HepG2 (cell line): ENCODE data around the gene HNRNPC. TPM values are rescaled to one million over a fixed set of nuclear protein-coding genes. Genes with fewer than 3 reads are reported as not detected.

ENCODE experiments used
- ATF1 ChIP-seq: IDR thresholded peaks from 2 replicates; pipeline ENCODE4 v1.6.1; 2016; ENCODE audit warnings: mild to moderate bottlenecking, control low read depth
- ATRX ChIP-seq: sonication (generic); formaldehyde crosslinking; IDR thresholded peaks from 2 replicates; pipeline ENCODE4 v1.4.0; 2020; ENCODE audit warnings: missing genetic modification reagents, borderline replicate concordance
- CHCHD3 ChIP-seq: sonication (generic); formaldehyde crosslinking; IDR thresholded peaks from 2 replicates; pipeline ENCODE4 v1.8.0; 2022; ENCODE audit warnings: mild to moderate bottlenecking, missing genetic modification reagents, moderate library complexity
- DNMT1 ChIP-seq: sonication (generic); formaldehyde crosslinking; IDR thresholded peaks from 2 replicates; pipeline ENCODE4 v1.5.1; 2020; ENCODE audit warnings: mild to moderate bottlenecking, missing genetic modification reagents
- EZH2 ChIP-seq: conservative IDR thresholded peaks from 2 replicates; pipeline ENCODE4 v1.6.1; 2012; ENCODE audit warnings: mild to moderate bottlenecking, low read depth, low read length, moderate library complexity
- FLYWCH1 ChIP-seq: sonication (generic); formaldehyde crosslinking; IDR thresholded peaks from 2 replicates; pipeline ENCODE4 v1.8.1; 2023; ENCODE audit warnings: mild to moderate bottlenecking, missing genetic modification reagents
- FOSL1 ChIP-seq: sonication (generic); formaldehyde crosslinking; IDR thresholded peaks from 2 replicates; pipeline ENCODE4 v1.9.0; 2021; ENCODE audit warnings: missing genetic modification reagents, borderline replicate concordance
- KDM5B ChIP-seq: sonication (generic); formaldehyde crosslinking; IDR thresholded peaks from 2 replicates; pipeline ENCODE4 v1.4.0; 2020; ENCODE audit warnings: missing genetic modification reagents, mild to moderate bottlenecking, borderline replicate concordance
- NFRKB ChIP-seq: fragments of 450-650 bp; IDR thresholded peaks from 2 replicates; pipeline ENCODE4 v1.6.1; 2017
- SRY ChIP-seq: sonication (generic); formaldehyde crosslinking; IDR thresholded peaks from 2 replicates; pipeline ENCODE4 v1.8.0; 2022; ENCODE audit warnings: mild to moderate bottlenecking, missing genetic modification reagents
- ZC3H13 ChIP-seq: sonication (generic); formaldehyde crosslinking; IDR thresholded peaks from 2 replicates; pipeline ENCODE4 v1.8.1; 2023; ENCODE audit warnings: mild to moderate bottlenecking, missing genetic modification reagents, moderate library complexity
- ZFP36L1 ChIP-seq: sonication (generic); formaldehyde crosslinking; IDR thresholded peaks from 2 replicates; pipeline ENCODE4 v1.8.0; 2022; ENCODE audit warnings: mild to moderate bottlenecking, missing genetic modification reagents, moderate library complexity
- ZFP36L2 ChIP-seq: sonication (generic); formaldehyde crosslinking; IDR thresholded peaks from 2 replicates; pipeline ENCODE4 v1.4.0; 2020; ENCODE audit warnings: missing genetic modification reagents
- ZFP37 ChIP-seq: sonication (generic); formaldehyde crosslinking; IDR thresholded peaks from 2 replicates; pipeline ENCODE4 v1.4.0; 2020; ENCODE audit warnings: missing genetic modification reagents, borderline replicate concordance
- ZNF230 ChIP-seq: sonication (generic); formaldehyde crosslinking; IDR thresholded peaks from 2 replicates; pipeline ENCODE4 v1.4.0; 2020; ENCODE audit warnings: mild to moderate bottlenecking, missing genetic modification reagents
- ZNF335 ChIP-seq: sonication (generic); formaldehyde crosslinking; IDR thresholded peaks from 2 replicates; pipeline ENCODE4 v1.4.0; 2020; ENCODE audit warnings: missing genetic modification reagents
- ZNF496 ChIP-seq: sonication (generic); formaldehyde crosslinking; IDR thresholded peaks from 2 replicates; pipeline ENCODE4 v1.8.1; 2023; ENCODE audit warnings: mild to moderate bottlenecking, moderate library complexity, missing genetic modification reagents; ENCODE audit not compliant: insufficient replicate concordance
- ZNF556 ChIP-seq: sonication (generic); formaldehyde crosslinking; IDR thresholded peaks from 2 replicates; pipeline ENCODE4 v1.4.0; 2020; ENCODE audit warnings: mild to moderate bottlenecking, missing genetic modification reagents, borderline replicate concordance
- ZNF577 ChIP-seq: sonication (generic); formaldehyde crosslinking; IDR thresholded peaks from 2 replicates; pipeline ENCODE4 v1.4.0; 2020; ENCODE audit warnings: mild to moderate bottlenecking, low read depth, missing genetic modification reagents, borderline replicate concordance
- ZNF644 ChIP-seq: IDR thresholded peaks from 2 replicates; pipeline ENCODE4 v1.6.1; 2016; ENCODE audit warnings: low read depth
- ZNF7 ChIP-seq: IDR thresholded peaks from 2 replicates; pipeline ENCODE4 v1.6.1; 2016; ENCODE audit warnings: missing biosample characterization, missing genetic modification reagents
- ZNF883 ChIP-seq: sonication (generic); formaldehyde crosslinking; IDR thresholded peaks from 2 replicates; pipeline ENCODE4 v1.5.1; 2020; ENCODE audit warnings: mild to moderate bottlenecking, missing genetic modification reagents; ENCODE audit errors: not compliant biosample characterization
- polyA plus RNA-seq, 8 experiments: library from polyadenylated mRNA; depleted of rRNA in 3 of 8; stranded (reverse) in 7 of 8; unstranded in 1 of 8; fragments of >200 nt; fragmentation: Illumina TruSeq in 4 of 8; extraction: Trizol in 4 of 8; gene quantifications; 2 replicates each; pipeline versions ENCODE4 v1.2.1 to v1.2.3, GENCODE V29; 2011 to 2016; ENCODE audit warnings: low read depth in 4 of 8, missing spikeins in 1 of 8, mixed read lengths in 1 of 8; ENCODE audit not compliant: insufficient read depth in 1 of 8
- total RNA-seq, 5 experiments: library from RNA; depleted of rRNA; stranded (reverse); fragments of >200 nt; fragmentation: Illumina TruSeq; extraction: Trizol; gene quantifications; 2 replicates each; pipeline ENCODE4 v1.2.3, GENCODE V29; 2016; ENCODE audit warnings: low read depth in 1 of 5
- TF ChIP-seq, protein P1 (sequence below): sonication (generic); formaldehyde crosslinking; IDR thresholded peaks from 2 replicates; pipeline ENCODE4 v1.4.0; 2020; ENCODE audit warnings: missing genetic modification reagents, mild to moderate bottlenecking, borderline replicate concordance
- TF ChIP-seq, protein P2 (sequence below): sonication (generic); formaldehyde crosslinking; IDR thresholded peaks from 2 replicates; pipeline ENCODE4 v1.8.0; 2022; ENCODE audit warnings: low read depth, missing genetic modification reagents
- TF ChIP-seq, protein P3 (sequence below): sonication (generic); formaldehyde crosslinking; IDR thresholded peaks from 2 replicates; pipeline ENCODE4 v1.9.0; 2021; ENCODE audit warnings: mild to moderate bottlenecking, missing genetic modification reagents

HNRNPC gene
- total and polyA plus RNA-seq, 2 of the 13 experiments (the other 11 are each of a cell fraction or from before 2014, with no cell fraction given) = 628 to 1,099 TPM

DNA sequence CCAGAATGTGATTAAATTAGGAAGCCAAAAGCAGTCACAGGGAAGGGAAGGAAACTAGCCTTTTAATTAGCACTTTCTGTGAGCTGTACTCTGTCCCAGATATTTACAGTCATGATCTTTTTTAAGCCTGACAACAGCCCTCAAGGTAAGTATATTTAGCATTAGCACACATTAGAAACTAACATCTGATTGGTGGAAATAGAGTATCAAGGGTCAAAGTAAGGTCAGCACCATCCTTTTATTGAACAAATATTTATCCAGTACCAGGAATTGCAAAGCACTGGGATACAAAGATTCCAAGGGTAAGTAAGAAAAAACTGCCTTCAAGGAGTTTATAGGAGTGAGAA is 38.9 kb upstream of the HNRNPC start (continued):
- TF ChIP-seq, protein P1, sequence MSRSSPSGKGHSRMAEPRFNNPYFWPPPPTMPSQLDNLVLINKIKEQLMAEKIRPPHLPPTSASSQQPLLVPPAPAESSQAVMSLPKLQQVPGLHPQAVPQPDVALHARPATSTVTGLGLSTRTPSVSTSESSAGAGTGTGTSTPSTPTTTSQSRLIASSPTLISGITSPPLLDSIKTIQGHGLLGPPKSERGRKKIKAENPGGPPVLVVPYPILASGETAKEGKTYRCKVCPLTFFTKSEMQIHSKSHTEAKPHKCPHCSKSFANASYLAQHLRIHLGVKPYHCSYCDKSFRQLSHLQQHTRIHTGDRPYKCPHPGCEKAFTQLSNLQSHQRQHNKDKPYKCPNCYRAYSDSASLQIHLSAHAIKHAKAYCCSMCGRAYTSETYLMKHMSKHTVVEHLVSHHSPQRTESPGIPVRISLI (CRISPR knock-in tag) = no peak
- TF ChIP-seq DNMT1 (CRISPR knock-in tag) (no peak), ZNF496 (CRISPR knock-in tag) (no peak), KDM5B (CRISPR knock-in tag) (no peak), ZNF556 (CRISPR knock-in tag) (no peak), ZNF335 (CRISPR knock-in tag) (no peak), ZNF577 (CRISPR knock-in tag) (no peak), CHCHD3 (no peak), EZH2 (no peak), ZNF230 (CRISPR knock-in tag) (no peak), ZFP37 (CRISPR knock-in tag) (no peak), SRY (CRISPR knock-in tag) (no peak), ATRX (no peak), ZNF644 (CRISPR knock-in tag) (no peak), ZC3H13 (CRISPR knock-in tag) (no peak), ZNF7 (no peak), FOSL1 (CRISPR knock-in tag) (no peak), FLYWCH1 (CRISPR knock-in tag) (no peak), ATF1 (no peak), ZNF883 (no peak), NFRKB (no peak), ZFP36L2 (CRISPR knock-in tag) (no peak), ZFP36L1 (CRISPR knock-in tag) (no peak)
- TF ChIP-seq, protein P2, sequence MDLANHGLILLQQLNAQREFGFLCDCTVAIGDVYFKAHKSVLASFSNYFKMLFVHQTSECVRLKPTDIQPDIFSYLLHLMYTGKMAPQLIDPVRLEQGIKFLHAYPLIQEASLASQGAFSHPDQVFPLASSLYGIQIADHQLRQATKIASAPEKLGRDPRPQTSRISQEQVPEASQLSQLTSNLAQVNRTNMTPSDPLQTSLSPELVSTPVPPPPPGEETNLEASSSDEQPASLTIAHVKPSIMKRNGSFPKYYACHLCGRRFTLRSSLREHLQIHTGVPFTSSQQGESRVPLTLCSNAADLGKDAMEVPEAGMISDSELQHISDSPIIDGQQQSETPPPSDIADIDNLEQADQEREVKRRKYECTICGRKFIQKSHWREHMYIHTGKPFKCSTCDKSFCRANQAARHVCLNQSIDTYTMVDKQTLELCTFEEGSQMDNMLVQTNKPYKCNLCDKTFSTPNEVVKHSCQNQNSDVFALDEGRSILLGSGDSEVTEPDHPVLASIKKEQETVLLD (CRISPR knock-in tag) = no peak
- TF ChIP-seq, protein P3, sequence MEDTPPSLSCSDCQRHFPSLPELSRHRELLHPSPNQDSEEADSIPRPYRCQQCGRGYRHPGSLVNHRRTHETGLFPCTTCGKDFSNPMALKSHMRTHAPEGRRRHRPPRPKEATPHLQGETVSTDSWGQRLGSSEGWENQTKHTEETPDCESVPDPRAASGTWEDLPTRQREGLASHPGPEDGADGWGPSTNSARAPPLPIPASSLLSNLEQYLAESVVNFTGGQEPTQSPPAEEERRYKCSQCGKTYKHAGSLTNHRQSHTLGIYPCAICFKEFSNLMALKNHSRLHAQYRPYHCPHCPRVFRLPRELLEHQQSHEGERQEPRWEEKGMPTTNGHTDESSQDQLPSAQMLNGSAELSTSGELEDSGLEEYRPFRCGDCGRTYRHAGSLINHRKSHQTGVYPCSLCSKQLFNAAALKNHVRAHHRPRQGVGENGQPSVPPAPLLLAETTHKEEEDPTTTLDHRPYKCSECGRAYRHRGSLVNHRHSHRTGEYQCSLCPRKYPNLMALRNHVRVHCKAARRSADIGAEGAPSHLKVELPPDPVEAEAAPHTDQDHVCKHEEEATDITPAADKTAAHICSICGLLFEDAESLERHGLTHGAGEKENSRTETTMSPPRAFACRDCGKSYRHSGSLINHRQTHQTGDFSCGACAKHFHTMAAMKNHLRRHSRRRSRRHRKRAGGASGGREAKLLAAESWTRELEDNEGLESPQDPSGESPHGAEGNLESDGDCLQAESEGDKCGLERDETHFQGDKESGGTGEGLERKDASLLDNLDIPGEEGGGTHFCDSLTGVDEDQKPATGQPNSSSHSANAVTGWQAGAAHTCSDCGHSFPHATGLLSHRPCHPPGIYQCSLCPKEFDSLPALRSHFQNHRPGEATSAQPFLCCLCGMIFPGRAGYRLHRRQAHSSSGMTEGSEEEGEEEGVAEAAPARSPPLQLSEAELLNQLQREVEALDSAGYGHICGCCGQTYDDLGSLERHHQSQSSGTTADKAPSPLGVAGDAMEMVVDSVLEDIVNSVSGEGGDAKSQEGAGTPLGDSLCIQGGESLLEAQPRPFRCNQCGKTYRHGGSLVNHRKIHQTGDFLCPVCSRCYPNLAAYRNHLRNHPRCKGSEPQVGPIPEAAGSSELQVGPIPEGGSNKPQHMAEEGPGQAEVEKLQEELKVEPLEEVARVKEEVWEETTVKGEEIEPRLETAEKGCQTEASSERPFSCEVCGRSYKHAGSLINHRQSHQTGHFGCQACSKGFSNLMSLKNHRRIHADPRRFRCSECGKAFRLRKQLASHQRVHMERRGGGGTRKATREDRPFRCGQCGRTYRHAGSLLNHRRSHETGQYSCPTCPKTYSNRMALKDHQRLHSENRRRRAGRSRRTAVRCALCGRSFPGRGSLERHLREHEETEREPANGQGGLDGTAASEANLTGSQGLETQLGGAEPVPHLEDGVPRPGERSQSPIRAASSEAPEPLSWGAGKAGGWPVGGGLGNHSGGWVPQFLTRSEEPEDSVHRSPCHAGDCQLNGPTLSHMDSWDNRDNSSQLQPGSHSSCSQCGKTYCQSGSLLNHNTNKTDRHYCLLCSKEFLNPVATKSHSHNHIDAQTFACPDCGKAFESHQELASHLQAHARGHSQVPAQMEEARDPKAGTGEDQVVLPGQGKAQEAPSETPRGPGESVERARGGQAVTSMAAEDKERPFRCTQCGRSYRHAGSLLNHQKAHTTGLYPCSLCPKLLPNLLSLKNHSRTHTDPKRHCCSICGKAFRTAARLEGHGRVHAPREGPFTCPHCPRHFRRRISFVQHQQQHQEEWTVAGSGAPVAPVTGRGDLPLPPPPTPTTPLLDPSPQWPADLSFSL = no peak
